SK-N-SH treated with all-trans-retinoic acid at 6 μM for 48 hours (cell line): Measurements from ENCODE around the gene LMBR1.
A peak's percentile ranks its signal among the peaks of the same experiment; 100 is the strongest.
"Not testable (repeated sequence)": the region's sequence is repeated elsewhere in the genome, so short reads cannot be mapped to it uniquely, and the experiment has no call there.

ENCODE experiments used
- ATAC-seq: fragments of 200-7000 bp; cut with Tn5 transposase; 3 replicates; pipeline ENCODE4 v1.9.1; 2020; ENCODE audit warnings: mild to moderate bottlenecking, moderate library complexity
- ARNTL ChIP-seq: fragments of 450-650 bp; formaldehyde crosslinking; IDR thresholded peaks from 2 replicates; pipeline ENCODE4 v1.5.0; 2020; ENCODE audit warnings: low read depth, mild to moderate bottlenecking, moderate library complexity, borderline replicate concordance
- BACH2 ChIP-seq: fragments of 250-450 bp; sonication (Bioruptor Pico); IDR thresholded peaks from 2 replicates; pipeline ENCODE4 v1.9.0; 2021; ENCODE audit warnings: mild to moderate bottlenecking, borderline replicate concordance
- CSDC2 ChIP-seq: fragments of 250-450 bp; sonication (Bioruptor Pico); IDR thresholded peaks from 2 replicates; pipeline ENCODE4 v1.5.0; 2020; ENCODE audit warnings: mild to moderate bottlenecking, moderate library complexity
- CSRNP3 ChIP-seq: fragments of 250-450 bp; sonication (Bioruptor Pico); IDR thresholded peaks from 2 replicates; pipeline ENCODE4 v1.5.1; 2021; ENCODE audit warnings: mild to moderate bottlenecking, moderate library complexity
- GLIS3 ChIP-seq: fragments of 250-450 bp; sonication (Bioruptor Pico); IDR thresholded peaks from 2 replicates; pipeline ENCODE4 v1.5.0; 2020; ENCODE audit warnings: mild to moderate bottlenecking, moderate library complexity
- ISL1 ChIP-seq: fragments of 250-450 bp; sonication (Bioruptor Pico); IDR thresholded peaks from 2 replicates; pipeline ENCODE4 v2.1.2; 2022; ENCODE audit warnings: mild to moderate bottlenecking, moderate library complexity
- OSR1 ChIP-seq: fragments of 250-450 bp; sonication (Bioruptor Pico); IDR thresholded peaks from 2 replicates; pipeline ENCODE4 v1.8.0; 2022; ENCODE audit warnings: moderate library complexity, mild to moderate bottlenecking, inconsistent platforms
- PPARA ChIP-seq: fragments of 250-450 bp; sonication (Bioruptor Pico); IDR thresholded peaks from 2 replicates; pipeline ENCODE4 v1.5.0; 2020; ENCODE audit warnings: mild to moderate bottlenecking, borderline replicate concordance
- SNAI2 ChIP-seq: fragments of 250-450 bp; sonication (Bioruptor Pico); IDR thresholded peaks from 2 replicates; pipeline ENCODE4 v1.5.0; 2020; ENCODE audit warnings: mild to moderate bottlenecking, moderate library complexity
- TCF4 ChIP-seq: fragments of 250-450 bp; sonication (Bioruptor Pico); IDR thresholded peaks from 2 replicates; pipeline ENCODE4 v1.8.0; 2021; ENCODE audit warnings: mild to moderate bottlenecking, moderate library complexity, borderline replicate concordance
- TOX ChIP-seq: fragments of 250-450 bp; sonication (Bioruptor Pico); IDR thresholded peaks from 2 replicates; pipeline ENCODE4 v1.8.0; 2021; ENCODE audit warnings: mild to moderate bottlenecking, moderate library complexity, borderline replicate concordance
- ZFP30 ChIP-seq: fragments of 450-650 bp; formaldehyde crosslinking; IDR thresholded peaks from 2 replicates; pipeline ENCODE4 v1.5.0; 2022; ENCODE audit warnings: mild to moderate bottlenecking, moderate library complexity
- ZNF70 ChIP-seq: fragments of 450-650 bp; formaldehyde crosslinking; IDR thresholded peaks from 2 replicates; pipeline ENCODE4 v1.5.0; 2020; ENCODE audit warnings: mild to moderate bottlenecking, moderate library complexity
- ZNF8 ChIP-seq: fragments of 450-650 bp; formaldehyde crosslinking; IDR thresholded peaks from 2 replicates; pipeline ENCODE4 v1.5.0; 2020; ENCODE audit warnings: mild to moderate bottlenecking, moderate library complexity
- TF ChIP-seq, protein P1 (sequence below): fragments of 250-450 bp; sonication (Bioruptor Pico); IDR thresholded peaks from 2 replicates; pipeline ENCODE4 v1.8.0; 2020; ENCODE audit warnings: mild to moderate bottlenecking, moderate library complexity, borderline replicate concordance
- TF ChIP-seq, protein P2 (sequence below): fragments of 250-450 bp; sonication (Bioruptor Pico); IDR thresholded peaks from 2 replicates; pipeline ENCODE4 v1.5.0; 2020; ENCODE audit warnings: mild to moderate bottlenecking, moderate library complexity
- TF ChIP-seq, protein P3 (sequence below): fragments of 250-450 bp; sonication (Bioruptor Pico); IDR thresholded peaks from 2 replicates; pipeline ENCODE4 v1.8.0; 2021; ENCODE audit warnings: low read depth, mild to moderate bottlenecking, moderate library complexity, borderline replicate concordance

LMBR1 gene

GRCh38 chr7:156702399-156702798 lies 190.6 kb downstream of the LMBR1 start:
- ATAC-seq, result no peak
- TF ChIP-seq, protein P1, sequence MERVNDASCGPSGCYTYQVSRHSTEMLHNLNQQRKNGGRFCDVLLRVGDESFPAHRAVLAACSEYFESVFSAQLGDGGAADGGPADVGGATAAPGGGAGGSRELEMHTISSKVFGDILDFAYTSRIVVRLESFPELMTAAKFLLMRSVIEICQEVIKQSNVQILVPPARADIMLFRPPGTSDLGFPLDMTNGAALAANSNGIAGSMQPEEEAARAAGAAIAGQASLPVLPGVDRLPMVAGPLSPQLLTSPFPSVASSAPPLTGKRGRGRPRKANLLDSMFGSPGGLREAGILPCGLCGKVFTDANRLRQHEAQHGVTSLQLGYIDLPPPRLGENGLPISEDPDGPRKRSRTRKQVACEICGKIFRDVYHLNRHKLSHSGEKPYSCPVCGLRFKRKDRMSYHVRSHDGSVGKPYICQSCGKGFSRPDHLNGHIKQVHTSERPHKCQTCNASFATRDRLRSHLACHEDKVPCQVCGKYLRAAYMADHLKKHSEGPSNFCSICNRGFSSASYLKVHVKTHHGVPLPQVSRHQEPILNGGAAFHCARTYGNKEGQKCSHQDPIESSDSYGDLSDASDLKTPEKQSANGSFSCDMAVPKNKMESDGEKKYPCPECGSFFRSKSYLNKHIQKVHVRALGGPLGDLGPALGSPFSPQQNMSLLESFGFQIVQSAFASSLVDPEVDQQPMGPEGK, result no peak
- TF ChIP-seq ARNTL (no peak), ZFP30 (no peak), TOX (CRISPR knock-in tag) (no peak), PPARA (no peak), CSDC2 (CRISPR knock-in tag) (no peak), SNAI2 (no peak), ZNF70 (CRISPR knock-in tag) (no peak), BACH2 (CRISPR knock-in tag) (no peak)
- TF ChIP-seq, all 23 proteins: peak for 0

DNA sequence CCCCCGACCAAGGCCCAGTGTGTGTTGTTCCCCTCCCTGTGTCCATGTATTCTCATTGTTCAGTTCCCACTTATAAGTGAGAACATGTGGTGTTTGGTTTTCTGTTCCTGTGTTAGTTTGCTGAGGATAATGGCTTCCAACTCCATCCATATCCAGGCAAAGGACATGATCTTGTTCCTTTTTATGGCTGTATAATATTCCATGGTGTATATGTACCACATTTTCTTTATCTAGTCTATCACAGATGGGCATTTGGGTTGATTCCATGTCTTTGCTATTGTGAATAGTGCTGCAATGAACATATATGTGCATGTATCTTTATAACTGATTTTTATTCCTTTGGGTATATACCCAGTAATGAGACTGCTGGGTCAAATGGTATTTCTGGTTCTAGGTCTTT lies 191.2 kb downstream of the LMBR1 start:
- TF ChIP-seq ZNF8 (CRISPR knock-in tag), result peak; percentile 75
- TF ChIP-seq, all 23 proteins: peak for 1; not testable (repeated sequence) for 22
- ATAC-seq, result not testable (repeated sequence)

DNA sequence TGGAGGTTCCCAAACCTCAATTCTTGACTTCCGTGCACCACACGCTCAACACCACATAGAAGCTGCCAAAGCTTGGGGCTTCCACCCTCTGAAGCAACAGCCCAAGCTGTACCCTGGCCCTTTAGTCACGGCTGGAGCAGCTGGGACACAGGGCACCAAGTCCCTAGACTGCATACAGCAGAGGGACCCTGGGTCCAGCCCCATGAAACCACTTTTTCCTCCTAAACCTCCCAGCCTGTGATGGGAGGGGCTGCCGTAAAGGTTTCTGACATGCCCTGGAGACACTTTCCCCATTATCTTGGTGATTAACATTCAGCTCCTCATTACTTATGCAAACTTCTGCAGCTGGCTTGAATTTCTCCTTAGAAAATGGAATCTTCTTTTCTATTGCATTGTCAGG lies 194.5 kb downstream of the LMBR1 start:
- ATAC-seq, result not testable (repeated sequence)

DNA sequence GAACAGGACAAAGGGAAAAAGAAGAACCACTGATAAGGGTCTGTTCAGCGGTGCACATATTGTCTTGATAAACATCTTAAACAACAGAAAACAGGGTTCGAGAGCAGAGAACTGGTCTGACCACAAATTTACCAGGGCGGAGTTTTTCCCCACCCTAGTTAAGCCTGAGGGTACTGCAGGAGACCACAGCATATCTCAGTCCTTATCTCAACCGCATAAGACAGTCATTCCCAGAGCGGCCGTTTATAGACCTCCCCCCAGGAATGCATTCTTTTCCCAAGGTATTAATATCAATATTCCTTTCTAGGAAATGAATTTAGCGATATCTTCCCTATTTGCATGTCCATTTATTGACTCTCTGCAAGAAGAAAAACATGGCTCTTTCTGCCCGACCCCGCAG lies 195.7 kb downstream of the LMBR1 start:
- ATAC-seq, result not testable (repeated sequence)

- TF ChIP-seq CSDC2 (CRISPR knock-in tag) (no peak), ARNTL (no peak), ISL1 (CRISPR knock-in tag) (no peak), CSRNP3 (no peak), TOX (CRISPR knock-in tag) (no peak), PPARA (no peak), ZNF8 (CRISPR knock-in tag) (no peak), OSR1 (no peak), ZNF70 (CRISPR knock-in tag) (no peak), GLIS3 (CRISPR knock-in tag) (no peak), TCF4 (CRISPR knock-in tag) (no peak)
- TF ChIP-seq, protein P2, sequence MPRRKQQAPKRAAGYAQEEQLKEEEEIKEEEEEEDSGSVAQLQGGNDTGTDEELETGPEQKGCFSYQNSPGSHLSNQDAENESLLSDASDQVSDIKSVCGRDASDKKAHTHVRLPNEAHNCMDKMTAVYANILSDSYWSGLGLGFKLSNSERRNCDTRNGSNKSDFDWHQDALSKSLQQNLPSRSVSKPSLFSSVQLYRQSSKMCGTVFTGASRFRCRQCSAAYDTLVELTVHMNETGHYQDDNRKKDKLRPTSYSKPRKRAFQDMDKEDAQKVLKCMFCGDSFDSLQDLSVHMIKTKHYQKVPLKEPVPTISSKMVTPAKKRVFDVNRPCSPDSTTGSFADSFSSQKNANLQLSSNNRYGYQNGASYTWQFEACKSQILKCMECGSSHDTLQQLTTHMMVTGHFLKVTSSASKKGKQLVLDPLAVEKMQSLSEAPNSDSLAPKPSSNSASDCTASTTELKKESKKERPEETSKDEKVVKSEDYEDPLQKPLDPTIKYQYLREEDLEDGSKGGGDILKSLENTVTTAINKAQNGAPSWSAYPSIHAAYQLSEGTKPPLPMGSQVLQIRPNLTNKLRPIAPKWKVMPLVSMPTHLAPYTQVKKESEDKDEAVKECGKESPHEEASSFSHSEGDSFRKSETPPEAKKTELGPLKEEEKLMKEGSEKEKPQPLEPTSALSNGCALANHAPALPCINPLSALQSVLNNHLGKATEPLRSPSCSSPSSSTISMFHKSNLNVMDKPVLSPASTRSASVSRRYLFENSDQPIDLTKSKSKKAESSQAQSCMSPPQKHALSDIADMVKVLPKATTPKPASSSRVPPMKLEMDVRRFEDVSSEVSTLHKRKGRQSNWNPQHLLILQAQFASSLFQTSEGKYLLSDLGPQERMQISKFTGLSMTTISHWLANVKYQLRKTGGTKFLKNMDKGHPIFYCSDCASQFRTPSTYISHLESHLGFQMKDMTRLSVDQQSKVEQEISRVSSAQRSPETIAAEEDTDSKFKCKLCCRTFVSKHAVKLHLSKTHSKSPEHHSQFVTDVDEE (CRISPR knock-in tag), result no peak
- TF ChIP-seq, protein P3, sequence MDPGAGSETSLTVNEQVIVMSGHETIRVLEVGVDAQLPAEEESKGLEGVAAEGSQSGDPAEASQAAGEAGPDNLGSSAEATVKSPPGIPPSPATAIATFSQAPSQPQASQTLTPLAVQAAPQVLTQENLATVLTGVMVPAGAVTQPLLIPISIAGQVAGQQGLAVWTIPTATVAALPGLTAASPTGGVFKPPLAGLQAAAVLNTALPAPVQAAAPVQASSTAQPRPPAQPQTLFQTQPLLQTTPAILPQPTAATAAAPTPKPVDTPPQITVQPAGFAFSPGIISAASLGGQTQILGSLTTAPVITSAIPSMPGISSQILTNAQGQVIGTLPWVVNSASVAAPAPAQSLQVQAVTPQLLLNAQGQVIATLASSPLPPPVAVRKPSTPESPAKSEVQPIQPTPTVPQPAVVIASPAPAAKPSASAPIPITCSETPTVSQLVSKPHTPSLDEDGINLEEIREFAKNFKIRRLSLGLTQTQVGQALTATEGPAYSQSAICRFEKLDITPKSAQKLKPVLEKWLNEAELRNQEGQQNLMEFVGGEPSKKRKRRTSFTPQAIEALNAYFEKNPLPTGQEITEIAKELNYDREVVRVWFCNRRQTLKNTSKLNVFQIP (CRISPR knock-in tag), result no peak
- ATAC-seq, result no peak
These were observed 199.4 kb downstream of the LMBR1 start for GRCh38 chr7:156693627-156694026.

- no peak for ATAC-seq
- peak; percentile 92 for TF ChIP-seq ZFP30
- TF ChIP-seq ZNF70 (CRISPR knock-in tag), result no peak
These were observed 200.1 kb downstream of the LMBR1 start for GRCh38 chr7:156692849-156693248.
